Measurements from ENCODE around the gene NDUFS8.

The NDUFS8 gene

DNA sequence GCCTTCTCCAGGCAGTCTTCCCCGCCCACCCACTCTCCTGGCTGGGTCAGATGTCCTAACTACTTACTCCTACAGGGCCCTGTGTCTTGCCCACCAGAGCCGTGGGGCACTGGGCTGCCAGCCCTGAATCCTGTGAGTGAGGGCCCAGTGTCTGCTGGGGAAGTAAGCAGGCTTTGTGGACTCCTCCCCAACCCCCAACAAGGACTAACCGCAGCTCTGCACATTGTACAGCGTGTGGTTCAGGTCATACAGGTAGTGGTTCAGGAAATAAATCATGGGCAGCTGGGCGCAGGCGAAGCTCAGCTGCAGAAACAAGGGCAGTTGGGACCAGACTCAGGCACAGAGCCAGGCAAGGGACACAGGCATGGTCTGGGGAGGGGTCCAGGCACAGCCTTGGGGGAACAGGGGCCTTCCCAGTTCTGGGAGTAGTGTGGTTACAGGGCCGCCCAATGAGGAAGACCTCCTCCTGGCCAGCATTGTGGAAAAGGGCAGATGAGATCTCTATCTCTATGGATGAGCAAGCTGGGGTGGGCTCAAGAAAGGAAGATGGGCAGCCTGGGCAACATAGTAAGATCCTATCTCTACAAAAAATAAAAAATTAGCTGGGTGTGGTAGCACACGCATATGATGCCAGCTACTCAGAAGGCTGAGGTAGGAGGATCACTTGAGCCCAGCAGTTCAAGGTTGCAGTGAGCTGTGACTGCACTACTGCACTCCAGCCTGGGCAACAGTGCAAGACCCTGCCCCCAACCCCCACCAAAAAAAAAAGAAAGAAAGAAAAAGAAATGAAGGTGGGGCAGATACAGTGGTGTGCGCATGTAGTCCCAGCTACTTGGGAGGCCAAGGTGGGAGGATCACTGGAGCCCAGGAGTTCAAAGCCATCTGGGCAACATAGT, 32.1 kb upstream of the NDUFS8 start:
- TF ChIP-seq POLR2A (IDR thresholded peaks at IDR 0.05; ENCODE audit: low read length) (no peak), GATA1 (IDR thresholded peaks at IDR 0.05; ENCODE audit: low read depth, low read length) (no peak)
- no peak for DNase-seq

DNA sequence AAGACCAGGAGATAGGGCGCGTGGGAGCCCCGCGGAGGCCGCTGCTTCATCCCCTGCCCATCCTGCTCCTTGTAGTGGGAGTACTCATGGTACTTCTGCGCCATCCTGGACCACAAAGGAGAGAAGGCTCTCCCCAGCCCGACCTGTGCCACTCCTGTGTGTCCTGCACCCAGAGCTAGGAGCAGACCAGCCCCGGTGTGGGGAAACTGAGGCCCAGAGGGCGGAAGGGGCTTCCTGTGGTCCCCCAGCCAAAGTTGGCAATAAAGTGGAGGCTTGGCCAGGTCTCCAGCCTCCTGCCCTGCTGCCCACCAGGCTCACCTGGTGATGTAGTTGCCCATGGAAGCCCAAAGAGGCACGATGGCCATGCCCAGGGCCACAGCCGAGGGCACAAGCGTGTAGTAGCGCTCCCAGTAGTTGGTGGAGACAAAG, 31.3 kb upstream of the NDUFS8 start:
- TF ChIP-seq POLR2A (IDR thresholded peaks at IDR 0.05; ENCODE audit: low read length) (no peak), GATA1 (IDR thresholded peaks at IDR 0.05; ENCODE audit: low read depth, low read length) (no peak)
- DNase-seq = no peak

DNA sequence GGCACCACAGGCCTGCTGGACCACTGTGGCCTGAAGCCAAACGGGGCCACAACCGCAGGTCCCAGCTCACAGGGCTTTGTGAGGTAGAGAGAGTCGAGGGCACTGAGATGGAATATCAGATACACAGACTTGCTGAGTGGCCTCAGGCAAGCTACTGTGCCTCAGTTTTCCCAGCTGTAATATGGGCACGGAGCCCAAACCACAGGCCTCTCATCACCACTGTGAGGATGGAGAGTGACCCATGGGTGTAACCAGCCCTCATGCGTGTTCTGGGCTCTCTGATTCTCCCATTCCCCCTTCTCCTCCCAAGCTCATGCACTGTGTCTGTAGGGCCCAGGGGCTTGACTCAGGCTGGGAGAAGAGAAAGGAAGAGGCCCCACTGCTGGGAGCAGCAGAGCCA, 30.8 kb upstream of the NDUFS8 start:
- DNase-seq = no peak
- TF ChIP-seq GATA1 (IDR thresholded peaks at IDR 0.05; ENCODE audit: low read depth, low read length) = no peak
- TF ChIP-seq POLR2A (IDR thresholded peaks at IDR 0.05; ENCODE audit: low read length) = no peak

DNA sequence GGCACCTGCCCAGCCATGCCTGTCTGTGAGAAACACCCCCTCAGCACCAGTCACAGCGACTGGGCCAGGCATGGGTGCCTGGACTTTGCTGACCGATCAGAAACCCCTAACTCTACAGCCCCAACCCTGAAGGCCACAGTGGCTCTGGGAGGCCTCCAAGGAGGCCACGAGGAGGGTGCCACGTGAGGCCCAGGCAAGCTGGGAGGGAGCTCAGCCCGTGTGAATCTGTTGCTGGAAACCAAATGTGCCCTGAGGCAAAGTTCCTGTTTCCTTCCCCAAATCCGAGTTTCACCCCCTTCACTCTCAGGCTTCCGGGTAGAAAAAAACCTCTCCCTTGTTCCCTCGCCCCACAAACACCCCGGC, 27.9 kb upstream of the NDUFS8 start:
- DNase-seq = no peak

DNA sequence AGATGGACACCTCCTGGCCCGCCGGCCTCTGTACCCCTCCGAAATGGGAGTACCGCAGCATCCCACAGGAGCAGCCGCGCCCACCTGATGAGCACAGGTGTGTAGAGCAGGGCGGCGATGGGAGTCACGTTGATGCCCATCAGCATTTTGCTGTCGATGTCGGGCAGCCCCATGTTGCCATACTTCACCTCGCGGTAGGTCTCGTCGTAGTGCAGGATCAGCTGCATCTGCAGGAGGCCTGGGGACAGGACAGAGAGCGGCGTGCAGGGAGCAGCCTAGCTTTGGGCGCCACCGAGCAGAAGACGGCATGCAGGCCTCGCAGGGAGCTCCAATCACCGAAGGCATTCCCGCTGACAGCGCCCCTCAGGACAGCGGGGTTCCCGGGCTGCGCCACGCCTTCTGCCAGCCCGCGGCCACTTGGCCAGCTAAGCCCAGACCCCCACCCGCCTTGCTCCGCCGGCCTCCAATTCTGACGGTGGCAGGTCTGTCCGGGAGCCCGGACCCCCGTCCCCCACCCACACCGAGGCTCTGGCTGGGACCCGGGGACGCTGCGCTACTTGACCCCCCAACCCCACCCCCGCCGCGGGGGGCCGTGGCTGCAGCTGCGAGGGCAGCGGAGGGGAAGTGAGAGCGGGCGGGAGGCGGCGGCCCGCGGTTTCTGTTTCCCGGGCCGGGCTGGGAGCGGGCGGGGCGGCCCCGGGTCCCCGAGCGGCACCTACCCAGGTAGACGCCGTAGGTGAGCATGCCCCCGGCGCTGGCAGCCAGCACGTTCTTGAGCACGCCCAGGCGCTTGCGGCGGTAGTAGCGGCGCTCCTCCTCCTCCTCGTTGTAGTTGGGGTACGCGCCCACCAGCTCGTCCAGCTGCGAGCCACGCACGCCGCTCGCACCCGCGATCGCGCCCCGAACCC, 27.3 kb upstream of the NDUFS8 start:
- peak; percentile 35 to 44 for DNase-seq
- TF ChIP-seq POLR2A (IDR thresholded peaks at IDR 0.05; ENCODE audit: low read length) (no peak), GATA1 (IDR thresholded peaks at IDR 0.05; ENCODE audit: low read depth, low read length) (no peak)

More for the DNA sequence above, 27.9 kb upstream of the NDUFS8 start:
- TF ChIP-seq POLR2A (IDR thresholded peaks at IDR 0.05; ENCODE audit: low read length) = no peak
- TF ChIP-seq GATA1 (IDR thresholded peaks at IDR 0.05; ENCODE audit: low read depth, low read length) = no peak

DNA sequence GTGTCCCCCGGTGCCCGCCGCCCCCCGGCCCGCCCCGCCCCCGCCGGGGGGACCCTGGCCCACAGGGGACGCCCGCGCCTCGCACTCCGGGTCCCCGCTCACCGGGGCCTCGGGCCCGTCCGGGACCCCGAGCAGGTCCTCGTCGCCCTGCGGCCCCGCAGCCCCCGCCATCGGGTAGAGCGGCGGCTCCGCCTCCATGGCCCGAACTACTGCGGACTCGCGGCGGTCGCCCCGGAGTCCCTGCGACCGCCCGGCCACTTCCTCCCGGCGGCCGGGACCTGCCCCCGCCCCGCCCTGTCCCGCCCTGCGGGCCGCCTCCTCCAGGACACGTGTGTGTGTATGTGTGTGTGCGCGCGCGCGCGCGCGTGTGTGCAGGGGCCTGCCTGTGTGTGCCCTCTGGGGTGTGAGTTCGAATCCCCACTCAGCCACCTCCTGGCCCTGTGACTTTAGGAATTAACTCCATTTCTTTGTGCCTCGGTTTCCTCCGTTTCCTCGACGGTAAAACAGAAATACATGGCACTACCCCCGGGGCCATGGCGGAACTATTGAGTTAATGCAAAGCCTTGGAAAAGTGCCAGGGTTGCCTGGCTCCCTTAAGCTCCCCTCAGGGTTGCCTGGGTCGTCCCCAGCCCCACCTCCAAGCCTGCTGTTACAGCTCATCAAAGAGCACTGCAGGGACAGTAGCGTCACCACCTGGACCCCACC, 26.5 kb upstream of the NDUFS8 start, which contains the start of gene UNC93B1:
Gene UNC93B1, minus strand, starts transcription at position 252 of the 705 bp plus-strand sequence. Its CDS starts 54 bp downstream, at position 198.
- TF ChIP-seq GATA1 (IDR thresholded peaks at IDR 0.05; ENCODE audit: low read depth, low read length) = no peak
- TF ChIP-seq POLR2A (IDR thresholded peaks at IDR 0.05; ENCODE audit: low read length) = peak; percentile 34
- peak; percentile 84 to 89 for DNase-seq

DNA sequence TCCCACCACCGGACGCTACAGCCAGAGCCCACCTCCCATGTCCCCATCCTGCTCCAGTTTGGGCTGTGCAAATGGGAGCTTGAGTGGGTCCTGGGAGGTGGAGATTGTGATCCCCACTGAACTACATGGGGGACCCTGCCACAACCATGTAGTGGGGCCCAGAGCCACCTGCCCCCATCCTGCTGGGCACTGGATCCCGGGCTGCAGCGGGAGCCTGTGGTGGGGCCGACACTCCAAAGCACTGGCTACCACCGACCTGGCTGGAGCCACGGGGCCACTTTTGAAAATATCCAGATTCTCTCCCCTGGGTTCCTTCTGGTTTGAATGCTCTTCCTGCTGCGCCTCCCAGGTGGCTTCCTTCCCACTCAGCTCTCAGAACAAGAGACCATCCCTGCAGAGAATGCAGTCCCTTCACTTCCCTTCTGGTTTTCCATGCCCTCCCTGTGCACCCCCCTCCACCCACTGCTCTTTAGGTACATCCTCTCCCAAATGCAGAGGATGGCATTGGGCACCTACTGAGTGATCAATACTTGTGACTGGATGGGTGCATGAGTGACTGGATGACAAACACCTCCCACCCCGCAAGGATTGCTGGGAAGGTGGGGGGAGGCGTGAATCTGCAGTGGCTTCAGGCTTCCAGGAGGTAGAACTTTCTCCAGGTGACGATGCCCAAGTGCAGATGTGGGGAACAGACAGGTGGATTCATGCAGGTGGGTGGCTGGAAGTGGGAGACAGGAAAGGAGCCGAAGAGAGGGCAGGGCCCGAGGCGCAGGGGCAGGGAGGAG, 25.7 kb upstream of the NDUFS8 start:
- no peak for DNase-seq
- TF ChIP-seq POLR2A (IDR thresholded peaks at IDR 0.05; ENCODE audit: low read length) = no peak
- no peak for TF ChIP-seq GATA1 (IDR thresholded peaks at IDR 0.05; ENCODE audit: low read depth, low read length)

DNA sequence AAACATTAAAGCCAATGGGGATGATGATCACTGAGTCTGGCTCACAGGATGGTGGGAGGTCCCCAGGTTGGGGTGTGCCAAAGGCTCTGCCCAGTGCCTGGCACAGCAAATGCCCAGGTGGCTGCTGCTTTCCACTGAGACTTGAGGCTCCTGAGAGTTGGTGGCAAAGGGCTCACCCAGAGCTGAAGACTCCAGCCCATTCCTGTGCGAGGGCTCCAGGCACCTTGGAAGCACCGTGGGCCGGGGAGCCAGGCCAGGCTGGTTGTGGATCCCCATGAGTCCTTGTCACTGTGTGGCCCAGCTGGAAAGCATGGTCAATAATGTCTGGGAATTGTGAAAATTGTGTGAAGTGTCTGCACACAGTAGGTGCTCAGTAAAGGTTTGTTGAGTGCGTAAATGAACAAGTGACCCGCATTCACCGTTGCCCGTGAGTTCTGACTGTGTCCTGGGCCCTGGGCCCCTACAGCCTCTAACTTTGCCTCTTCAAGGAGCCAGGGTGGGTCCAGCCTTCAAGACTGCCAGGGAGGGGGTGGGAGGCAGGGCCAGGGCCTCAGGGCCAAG, 23.8 kb upstream of the NDUFS8 start:
- TF ChIP-seq GATA1 (IDR thresholded peaks at IDR 0.05; ENCODE audit: low read depth, low read length) = no peak
- TF ChIP-seq POLR2A (IDR thresholded peaks at IDR 0.05; ENCODE audit: low read length) = no peak

DNA sequence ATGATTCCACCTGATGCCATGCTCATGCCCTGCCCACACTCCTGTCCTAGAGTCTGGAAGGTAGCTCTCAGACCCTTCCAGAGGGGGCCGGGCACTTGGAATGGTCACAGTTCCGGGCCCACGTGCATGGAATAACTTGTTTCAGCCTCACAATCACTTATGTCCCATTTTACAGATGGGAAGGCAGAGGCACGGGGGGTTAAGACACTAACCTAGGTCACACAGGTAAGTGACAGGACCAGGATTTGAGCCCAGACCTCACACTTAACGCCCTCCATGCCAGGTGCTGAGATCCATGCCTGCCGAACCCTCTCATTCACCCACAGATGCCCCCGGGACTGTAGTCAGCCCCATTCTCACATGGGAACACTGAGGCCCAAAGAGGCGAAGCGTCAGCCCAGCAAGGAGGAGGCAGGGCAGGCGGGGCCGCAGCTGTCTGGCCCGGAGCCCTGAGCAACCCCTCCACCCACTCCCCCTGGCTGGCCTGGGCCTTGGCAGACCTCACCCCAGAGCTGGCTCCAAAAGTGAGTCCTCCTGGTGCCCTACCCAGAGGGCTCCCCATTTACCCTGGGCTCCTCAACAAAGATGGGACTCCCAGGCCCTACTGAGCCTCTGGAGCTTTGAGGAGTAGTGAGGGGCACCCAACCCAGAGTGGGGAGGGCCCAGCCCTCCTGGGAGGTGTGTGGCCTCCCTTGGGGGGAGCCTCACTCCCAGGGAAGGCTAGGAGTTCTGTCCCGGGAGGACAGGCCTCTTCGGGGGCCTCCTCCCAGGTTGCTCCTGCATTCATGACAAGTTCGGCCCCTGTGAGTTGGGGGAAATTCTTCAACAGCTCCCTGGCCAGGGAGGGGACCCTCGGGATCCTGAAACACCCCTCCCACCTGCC, 22.7 kb upstream of the NDUFS8 start:
- TF ChIP-seq GATA1 (IDR thresholded peaks at IDR 0.05; ENCODE audit: low read depth, low read length) (no peak), POLR2A (IDR thresholded peaks at IDR 0.05; ENCODE audit: low read length) (no peak)
- DNase-seq = no peak

More for the DNA sequence above, 23.8 kb upstream of the NDUFS8 start:
- DNase-seq = no peak

DNA sequence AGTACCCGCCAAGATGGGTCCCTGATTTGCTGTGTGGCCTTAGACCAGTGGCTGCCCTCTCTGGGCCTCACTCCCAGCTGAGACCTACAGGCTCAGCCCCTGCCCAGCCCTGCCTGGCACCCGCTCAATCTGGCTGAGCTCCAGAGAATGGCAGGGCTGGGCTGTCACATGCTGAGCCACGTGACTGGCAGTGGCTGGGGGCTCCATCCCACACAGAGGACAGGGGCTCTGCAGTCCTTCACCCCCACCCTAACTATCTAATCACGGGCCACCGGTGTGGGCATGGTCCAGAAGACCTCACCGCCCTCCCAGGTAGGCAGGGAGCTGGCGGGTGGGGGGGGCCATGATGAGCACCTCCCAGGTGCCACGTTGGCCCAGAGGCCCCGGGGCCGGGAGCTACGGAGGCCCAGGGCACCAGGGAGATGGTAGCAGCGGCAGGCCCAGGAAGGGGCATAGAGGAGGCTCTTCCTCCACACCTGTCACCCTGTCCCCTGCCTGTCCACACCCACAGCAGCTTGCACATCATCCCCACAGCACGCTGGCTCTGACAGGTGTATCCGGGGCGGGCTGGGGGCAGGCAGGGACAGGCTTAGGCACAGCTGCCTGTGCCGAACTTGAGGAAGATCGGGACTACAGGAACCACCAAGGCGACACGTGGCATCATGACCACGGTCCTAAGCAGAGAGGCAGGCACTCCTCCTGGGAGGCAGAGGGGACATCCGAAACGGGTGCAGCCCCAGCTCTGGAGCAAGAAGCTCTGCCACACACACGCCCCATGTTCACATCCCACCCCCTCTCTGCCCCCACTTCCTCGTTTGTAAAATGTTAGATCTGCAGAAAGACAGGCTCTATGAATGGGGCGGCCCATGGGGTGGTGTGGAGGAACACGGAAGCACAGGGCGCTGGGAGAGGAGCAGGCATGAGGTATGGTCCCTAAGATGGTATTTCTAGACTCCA, 21.8 kb upstream of the NDUFS8 start:
- peak; percentile 42 for TF ChIP-seq POLR2A (IDR thresholded peaks at IDR 0.05; ENCODE audit: low read length)
- no peak for TF ChIP-seq GATA1 (IDR thresholded peaks at IDR 0.05; ENCODE audit: low read depth, low read length)
- peak; percentile 66 to 69 for DNase-seq

Data from erythroblast (primary cell).